Gastroesophageal sphincter (tissue), 4 donors: ENCODE measurements around the gene CYSLTR2. TPM values are rescaled to one million over a fixed set of nuclear protein-coding genes. Genes with fewer than 3 reads are reported as not detected.
A peak's percentile ranks its signal among the peaks of the same experiment; 100 is the strongest.

Source experiments
- ATAC-seq: fragments of 150-250 bp; one replicate; pipeline ENCODE4 v1.9.1; 2016; ENCODE audit warnings: mild to moderate bottlenecking, moderate library complexity
- H3K27ac ChIP-seq, 4 donors: fragments of 200-600 bp; sonication (generic) in 3 of 4; 1 replicate in 3 of 4; 2 replicates in 1 of 4; pipeline ENCODE4 v1.5.1; 2016 to 2019
- H3K27me3 ChIP-seq: fragments of 200-600 bp; sonication (generic); one replicate; pipeline ENCODE4 v1.5.1; 2019
- H3K36me3 ChIP-seq, 2 donors: fragments of 200-600 bp; sonication (generic); one replicate each; pipeline ENCODE4 v1.5.1; 2019; ENCODE audit warnings: control low read depth in 1 of 2
- H3K4me1 ChIP-seq, 3 donors: fragments of 200-600 bp; sonication (generic); 1 replicate in 2 of 3; 2 replicates in 1 of 3; pipeline ENCODE4 v1.5.1; 2016 to 2019; ENCODE audit warnings: control low read depth in 2 of 3
- H3K4me3 ChIP-seq, 2 donors: fragments of 200-600 bp; sonication (generic); one replicate each; pipeline ENCODE4 v1.5.1; 2019; ENCODE audit warnings: mild to moderate bottlenecking in 1 of 2, moderate library complexity in 1 of 2
- H3K9me3 ChIP-seq, 3 donors: fragments of 200-600 bp; sonication (generic); one replicate each; pipeline ENCODE4 v1.5.1; 2017 to 2019; ENCODE audit warnings: control low read depth in 2 of 3
- CTCF ChIP-seq, 4 experiments: fragments of 200-600 bp in 2 of 4; fragments of 450-650 bp in 2 of 4; sonication (generic) in 1 of 4; IDR thresholded peaks; one replicate each; pipeline ENCODE4 v1.5.1; 2017 to 2019; ENCODE audit warnings: antibody characterized with exemption in 4 of 4, mild to moderate bottlenecking in 2 of 4, moderate library complexity in 2 of 4
- EP300 ChIP-seq: sonication (generic); formaldehyde crosslinking; IDR thresholded peaks from one replicate; pipeline ENCODE4 v1.6.1; 2017; ENCODE audit warnings: antibody characterized with exemption, mild to moderate bottlenecking
- POLR2A ChIP-seq, 2 donors: fragments of 450-650 bp; IDR thresholded peaks; one replicate each; pipeline ENCODE4 v1.6.1; 2017; ENCODE audit warnings: antibody characterized with exemption in 2 of 2, mild to moderate bottlenecking in 2 of 2, moderate library complexity in 1 of 2
- POLR2AphosphoS5 ChIP-seq: sonication (generic); formaldehyde crosslinking; IDR thresholded peaks from one replicate; pipeline ENCODE4 v1.6.1; 2017; ENCODE audit warnings: antibody characterized with exemption
- WGBS, 2 donors: methylation state at CpG; one replicate each; pipeline ENCODE4 v1.1.5; 2018; ENCODE audit warnings: low coverage in 1 of 2; 5-methylcytosine and 5-hydroxymethylcytosine counted together
- total RNA-seq, 4 donors: library from RNA; depleted of rRNA; stranded (reverse); fragments of >200 nt; gene quantifications; one replicate each; pipeline ENCODE4 v1.1.0, GENCODE V29; 2016

The CYSLTR2 gene
- total RNA-seq, 4 donors from 2014 or later: 0.16 to 2.2 (median 0.30) TPM

- no peaks in the 10 kb centered on the region for H3K9me3 ChIP-seq
Measured at GRCh38 chr13:48749699-48750473, 96.2 kb downstream of the CYSLTR2 start.

GRCh38 chr13:48750588-48751383, 97.1 kb downstream of the CYSLTR2 start:
- Histone ChIP-seq H3K36me3 (no peaks in the 10 kb centered on the region), H3K27ac (peak overlapping the region; percentile 80 to 92 (median 81)), H3K4me3 (no peak overlapping the region), H3K4me1 (peaks cover 9 to 32% (median 13%) of the 10 kb centered on the region in 3 donors), H3K27me3 (no peaks in the 10 kb centered on the region), H3K9me3 (no peaks in the 10 kb centered on the region)
- no peak for TF ChIP-seq POLR2AphosphoS5
- TF ChIP-seq POLR2A (IDR thresholded peaks at IDR 0.05): no peak
- peak in 3 of 4 experiments; percentile 24 to 53 (median 36) for TF ChIP-seq CTCF (IDR thresholded peaks at IDR 0.05)
- 35 to 50% methylated on average over 3 to 9 of the region's 9 CpGs for WGBS, 2 donors
- peak; percentile 75 for ATAC-seq

More at GRCh38 chr13:48749699-48750473, 96.2 kb downstream of the CYSLTR2 start:
- Histone ChIP-seq H3K4me3 (no peak overlapping the region), H3K36me3 (no peaks in the 10 kb centered on the region), H3K27me3 (no peaks in the 10 kb centered on the region), H3K4me1 (peaks cover 9 to 32% (median 13%) of the 10 kb centered on the region in 3 donors), H3K27ac (peak overlapping the region; percentile 80 to 92 (median 81))
- WGBS, 2 donors: 7 to 21% methylated on average over 3 to 11 of the region's 15 CpGs
- peak; percentile 94 for ATAC-seq
- TF ChIP-seq CTCF (IDR thresholded peaks at IDR 0.05) (peak; percentile 25 to 70 (median 64)), POLR2A (IDR thresholded peaks at IDR 0.05) (no peak), EP300 (no peak), POLR2AphosphoS5 (peak; percentile 85)

GRCh38 chr13:48760626-48761025, 106.9 kb downstream of the CYSLTR2 start:
- 91 to 100% methylated on average over 1 to 9 of the region's 9 CpGs for WGBS, 2 donors
- peaks cover 0 to 16% (median 0%) of the 10 kb centered on the region in 3 donors for H3K9me3 ChIP-seq
- TF ChIP-seq EP300 (no peak), POLR2A (IDR thresholded peaks at IDR 0.05) (no peak), POLR2AphosphoS5 (no peak), CTCF (IDR thresholded peaks at IDR 0.05) (no peak)
- no peak overlapping the region for H3K27ac ChIP-seq
- no peaks in the 10 kb centered on the region for H3K27me3 ChIP-seq
- ATAC-seq: no peak
- no peaks in the 10 kb centered on the region for H3K36me3 ChIP-seq
- no peak overlapping the region for H3K4me3 ChIP-seq
- H3K4me1 ChIP-seq: peaks cover 0 to 13% (median 0%) of the 10 kb centered on the region in 3 donors

Other genes starting within 250 kb of the CYSLTR2 start
- 10 to 100 TPM in 2 of 4 donors, 1 to 10 TPM in 2; 6.5 to 25.4 (median 15.7) TPM for gene LPAR6, start 240.8 kb upstream of the CYSLTR2 start, total RNA-seq
- gene RCBTB2, start 120.8 kb upstream of the CYSLTR2 start, total RNA-seq: 10 to 100 TPM; 14.9 to 26.1 (median 16.7) TPM